Loucy (cell line): ENCODE results near the gene RNF130.

Experiments used
- EZH2phosphoT487 ChIP-seq: fragments of 200-600 bp; IDR thresholded peaks from 2 replicates; pipeline ENCODE4 v1.6.1; 2018; ENCODE audit warnings: antibody characterized with exemption, mild to moderate bottlenecking, moderate library complexity, borderline replicate concordance
- TF ChIP-seq, protein P1 (sequence below): fragments of 200-600 bp; sonication (generic); conservative IDR thresholded peaks from 2 replicates; pipeline ENCODE4 v1.5.1; 2014; ENCODE audit warnings: mild to moderate bottlenecking, antibody characterized with exemption, low read length

DNA sequence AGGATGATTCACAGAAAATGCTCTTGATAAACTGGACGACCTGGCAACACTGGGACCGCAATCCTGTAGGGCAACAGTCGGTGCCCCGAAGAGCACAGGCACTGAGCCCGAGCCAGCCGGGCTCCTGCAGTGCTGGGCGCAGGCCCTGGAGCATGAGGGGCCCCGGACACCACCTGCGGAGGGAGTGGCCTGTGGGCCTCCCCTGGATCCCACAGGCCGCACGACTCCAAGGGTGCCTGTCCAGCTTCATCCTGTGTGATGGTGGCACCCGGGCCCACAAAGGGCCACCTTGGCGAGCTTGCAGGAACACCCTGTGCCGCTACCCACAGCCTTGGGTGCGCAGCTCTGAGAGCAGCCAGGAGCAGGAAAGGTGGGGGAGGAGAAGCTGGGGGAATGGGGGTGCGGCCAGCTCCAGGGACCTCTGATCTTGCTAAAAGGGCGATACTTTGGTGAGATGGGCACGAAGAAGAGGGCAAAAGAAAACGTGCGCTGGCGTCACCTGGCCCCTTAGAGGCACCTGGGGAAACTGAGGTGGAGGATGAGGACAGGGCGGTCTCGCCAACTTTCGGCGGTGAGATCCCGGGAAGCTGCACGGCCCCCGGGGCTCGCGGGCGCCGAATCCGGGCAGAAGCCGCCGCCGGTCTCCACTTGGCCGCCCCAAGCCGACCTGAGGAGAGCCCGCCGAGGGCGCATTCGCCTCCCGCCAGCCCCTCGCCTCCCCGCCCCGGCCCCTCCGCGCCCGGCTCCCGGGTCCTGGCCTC lies 164.6 kb downstream of the RNF130 start:
- TF ChIP-seq, protein P1, sequence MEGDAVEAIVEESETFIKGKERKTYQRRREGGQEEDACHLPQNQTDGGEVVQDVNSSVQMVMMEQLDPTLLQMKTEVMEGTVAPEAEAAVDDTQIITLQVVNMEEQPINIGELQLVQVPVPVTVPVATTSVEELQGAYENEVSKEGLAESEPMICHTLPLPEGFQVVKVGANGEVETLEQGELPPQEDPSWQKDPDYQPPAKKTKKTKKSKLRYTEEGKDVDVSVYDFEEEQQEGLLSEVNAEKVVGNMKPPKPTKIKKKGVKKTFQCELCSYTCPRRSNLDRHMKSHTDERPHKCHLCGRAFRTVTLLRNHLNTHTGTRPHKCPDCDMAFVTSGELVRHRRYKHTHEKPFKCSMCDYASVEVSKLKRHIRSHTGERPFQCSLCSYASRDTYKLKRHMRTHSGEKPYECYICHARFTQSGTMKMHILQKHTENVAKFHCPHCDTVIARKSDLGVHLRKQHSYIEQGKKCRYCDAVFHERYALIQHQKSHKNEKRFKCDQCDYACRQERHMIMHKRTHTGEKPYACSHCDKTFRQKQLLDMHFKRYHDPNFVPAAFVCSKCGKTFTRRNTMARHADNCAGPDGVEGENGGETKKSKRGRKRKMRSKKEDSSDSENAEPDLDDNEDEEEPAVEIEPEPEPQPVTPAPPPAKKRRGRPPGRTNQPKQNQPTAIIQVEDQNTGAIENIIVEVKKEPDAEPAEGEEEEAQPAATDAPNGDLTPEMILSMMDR = no peak
- TF ChIP-seq EZH2phosphoT487 = no peak
